ENCODE data around the gene TMCC3. TPM values are rescaled to one million over a fixed set of nuclear protein-coding genes. Genes with fewer than 3 reads are reported as not detected.

TMCC3 gene
- total RNA-seq, 1 experiment from 2014 or later: 0.92 TPM

DNA sequence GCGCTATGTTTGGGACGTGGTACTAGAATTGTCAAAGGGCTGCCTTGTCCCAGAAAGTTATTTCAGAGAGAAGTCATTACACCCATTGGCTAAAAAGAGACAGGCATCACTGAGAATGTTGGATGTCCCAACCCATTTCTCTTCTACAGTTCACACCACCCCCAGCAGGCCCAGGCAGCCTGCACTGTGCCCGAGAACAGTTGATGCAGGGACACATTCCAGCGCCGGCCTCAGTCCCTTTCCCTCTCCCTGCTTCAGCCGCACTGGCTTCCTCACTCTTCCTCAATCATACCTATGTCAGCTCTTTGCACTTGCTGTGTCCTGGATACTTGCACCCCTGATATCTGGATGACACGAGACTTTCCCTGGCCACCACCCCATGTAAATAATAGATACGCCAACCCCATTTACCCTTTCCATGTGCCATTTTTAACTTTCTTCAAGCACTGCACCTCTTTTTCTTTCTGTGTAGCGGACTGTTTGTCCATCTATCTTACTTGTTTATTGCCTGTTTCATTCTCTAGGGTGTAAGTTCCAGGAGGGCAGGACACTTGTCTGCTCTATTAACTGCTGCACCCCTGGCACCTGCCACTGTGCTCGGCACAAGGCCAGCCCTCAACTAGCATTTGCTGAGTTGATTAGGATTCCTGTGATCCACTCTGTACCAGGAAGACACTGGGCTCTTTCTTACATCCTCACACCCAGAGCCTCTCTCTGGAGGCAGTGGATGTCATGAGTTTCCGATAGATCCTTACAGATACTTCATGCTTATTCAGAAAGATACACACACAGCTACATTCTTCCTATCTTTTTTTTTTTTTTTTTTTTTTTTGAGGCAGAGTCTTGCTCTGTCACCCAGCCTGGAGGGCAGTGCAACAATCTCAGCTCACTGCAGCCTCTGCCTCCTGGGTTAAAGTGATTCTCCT, 114.1 kb downstream of the TMCC3 start:
- no TSS peak for BruUV-seq (replicated peaks)
- Histone ChIP-seq H3K27ac (ENCODE audit: low read length) (no peak overlapping the region), H3K27me3 (ENCODE audit: control insufficient read depth, insufficient read depth, low read length) (no peaks in the 10 kb centered on the region), H3K4me3 (ENCODE audit: low read depth in 2 of 2, low read length in 2 of 2) (no peak overlapping the region), H3K9me3 (ENCODE audit: control insufficient read depth, insufficient read depth, low read depth, low read length) (no peaks in the 10 kb centered on the region), H3K4me1 (ENCODE audit: control insufficient read depth, insufficient read depth, low read length) (no peaks in the 10 kb centered on the region), H3K36me3 (ENCODE audit: control insufficient read depth, insufficient read depth, low read length) (no peaks in the 10 kb centered on the region)
- DNase-seq (ENCODE audit: low read depth, low spot score): no peak
- TF ChIP-seq CTCF (IDR thresholded peaks at IDR 0.05) (no peak), POLR2AphosphoS5 (IDR thresholded peaks at IDR 0.05; ENCODE audit: low read depth, low read length) (no peak), SIN3A (IDR thresholded peaks at IDR 0.05; ENCODE audit: borderline replicate concordance, insufficient read depth, low read depth, low read length) (no peak), TCF7L2 (IDR thresholded peaks at IDR 0.05; ENCODE audit: low read depth, low read length) (no peak)
- TF ChIP-seq, protein P1, sequence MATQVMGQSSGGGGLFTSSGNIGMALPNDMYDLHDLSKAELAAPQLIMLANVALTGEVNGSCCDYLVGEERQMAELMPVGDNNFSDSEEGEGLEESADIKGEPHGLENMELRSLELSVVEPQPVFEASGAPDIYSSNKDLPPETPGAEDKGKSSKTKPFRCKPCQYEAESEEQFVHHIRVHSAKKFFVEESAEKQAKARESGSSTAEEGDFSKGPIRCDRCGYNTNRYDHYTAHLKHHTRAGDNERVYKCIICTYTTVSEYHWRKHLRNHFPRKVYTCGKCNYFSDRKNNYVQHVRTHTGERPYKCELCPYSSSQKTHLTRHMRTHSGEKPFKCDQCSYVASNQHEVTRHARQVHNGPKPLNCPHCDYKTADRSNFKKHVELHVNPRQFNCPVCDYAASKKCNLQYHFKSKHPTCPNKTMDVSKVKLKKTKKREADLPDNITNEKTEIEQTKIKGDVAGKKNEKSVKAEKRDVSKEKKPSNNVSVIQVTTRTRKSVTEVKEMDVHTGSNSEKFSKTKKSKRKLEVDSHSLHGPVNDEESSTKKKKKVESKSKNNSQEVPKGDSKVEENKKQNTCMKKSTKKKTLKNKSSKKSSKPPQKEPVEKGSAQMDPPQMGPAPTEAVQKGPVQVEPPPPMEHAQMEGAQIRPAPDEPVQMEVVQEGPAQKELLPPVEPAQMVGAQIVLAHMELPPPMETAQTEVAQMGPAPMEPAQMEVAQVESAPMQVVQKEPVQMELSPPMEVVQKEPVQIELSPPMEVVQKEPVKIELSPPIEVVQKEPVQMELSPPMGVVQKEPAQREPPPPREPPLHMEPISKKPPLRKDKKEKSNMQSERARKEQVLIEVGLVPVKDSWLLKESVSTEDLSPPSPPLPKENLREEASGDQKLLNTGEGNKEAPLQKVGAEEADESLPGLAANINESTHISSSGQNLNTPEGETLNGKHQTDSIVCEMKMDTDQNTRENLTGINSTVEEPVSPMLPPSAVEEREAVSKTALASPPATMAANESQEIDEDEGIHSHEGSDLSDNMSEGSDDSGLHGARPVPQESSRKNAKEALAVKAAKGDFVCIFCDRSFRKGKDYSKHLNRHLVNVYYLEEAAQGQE (IDR thresholded peaks at IDR 0.05; ENCODE audit: insufficient read depth in 1 of 2, low read depth in 2 of 2, low read length in 1 of 2): no peak
- CTCF ChIA-PET: no interaction called here
- POLR2A ChIA-PET: no interaction called here
- ATAC-seq: no peak
- in situ Hi-C loops (cut with HindIII; ENCODE audit: low pct_unique_long_range_greater_than_20kb, low sequenced_read_pairs): no loop called here
- intact Hi-C loops (cut with micrococcal nuclease; ENCODE audit: unreplicated experiment): no loop called here

- H3K4me3 ChIP-seq (ENCODE audit: low read depth in 2 of 2, low read length in 2 of 2): no peak overlapping the region
- POLR2A ChIA-PET: no interaction called here
Observed at GRCh38 chr12:94535510-94535921, 114.8 kb downstream of the TMCC3 start.

More at GRCh38 chr12:94535510-94535921, 114.8 kb downstream of the TMCC3 start:
- CTCF ChIA-PET: no interaction called here
- DNase-seq (ENCODE audit: low read depth, low spot score) (no peak), ATAC-seq (no peak)
- Histone ChIP-seq H3K9me3 (ENCODE audit: control insufficient read depth, insufficient read depth, low read depth, low read length) (no peaks in the 10 kb centered on the region), H3K27me3 (ENCODE audit: control insufficient read depth, insufficient read depth, low read length) (no peaks in the 10 kb centered on the region), H3K27ac (ENCODE audit: low read length) (no peak overlapping the region), H3K36me3 (ENCODE audit: control insufficient read depth, insufficient read depth, low read length) (no peaks in the 10 kb centered on the region), H3K4me1 (ENCODE audit: control insufficient read depth, insufficient read depth, low read length) (no peaks in the 10 kb centered on the region)
- in situ Hi-C loops (cut with HindIII; ENCODE audit: low pct_unique_long_range_greater_than_20kb, low sequenced_read_pairs) (no loop called here), intact Hi-C loops (cut with micrococcal nuclease; ENCODE audit: unreplicated experiment) (no loop called here)
- BruUV-seq (replicated peaks): no TSS peak
- TF ChIP-seq TCF7L2 (IDR thresholded peaks at IDR 0.05; ENCODE audit: low read depth, low read length) (no peak), CTCF (IDR thresholded peaks at IDR 0.05) (no peak), SIN3A (IDR thresholded peaks at IDR 0.05; ENCODE audit: borderline replicate concordance, insufficient read depth, low read depth, low read length) (no peak), POLR2AphosphoS5 (IDR thresholded peaks at IDR 0.05; ENCODE audit: low read depth, low read length) (no peak)
- TF ChIP-seq, protein P1 (IDR thresholded peaks at IDR 0.05; ENCODE audit: insufficient read depth in 1 of 2, low read depth in 2 of 2, low read length in 1 of 2): no peak

All from Panc1 (cell line).